GM19351 (cell line): ENCODE data around the gene CLDN6.
A peak's percentile ranks its signal among the peaks of the same experiment; 100 is the strongest.

Source experiments
- ATAC-seq: cut with Tn5 transposase; IDR thresholded peaks from one replicate; pipeline ENCODE4 v1.9.1; 2021; ENCODE audit warnings: mild to moderate bottlenecking, moderate library complexity; ENCODE audit not compliant: unreplicated experiment

CLDN6 gene

DNA sequence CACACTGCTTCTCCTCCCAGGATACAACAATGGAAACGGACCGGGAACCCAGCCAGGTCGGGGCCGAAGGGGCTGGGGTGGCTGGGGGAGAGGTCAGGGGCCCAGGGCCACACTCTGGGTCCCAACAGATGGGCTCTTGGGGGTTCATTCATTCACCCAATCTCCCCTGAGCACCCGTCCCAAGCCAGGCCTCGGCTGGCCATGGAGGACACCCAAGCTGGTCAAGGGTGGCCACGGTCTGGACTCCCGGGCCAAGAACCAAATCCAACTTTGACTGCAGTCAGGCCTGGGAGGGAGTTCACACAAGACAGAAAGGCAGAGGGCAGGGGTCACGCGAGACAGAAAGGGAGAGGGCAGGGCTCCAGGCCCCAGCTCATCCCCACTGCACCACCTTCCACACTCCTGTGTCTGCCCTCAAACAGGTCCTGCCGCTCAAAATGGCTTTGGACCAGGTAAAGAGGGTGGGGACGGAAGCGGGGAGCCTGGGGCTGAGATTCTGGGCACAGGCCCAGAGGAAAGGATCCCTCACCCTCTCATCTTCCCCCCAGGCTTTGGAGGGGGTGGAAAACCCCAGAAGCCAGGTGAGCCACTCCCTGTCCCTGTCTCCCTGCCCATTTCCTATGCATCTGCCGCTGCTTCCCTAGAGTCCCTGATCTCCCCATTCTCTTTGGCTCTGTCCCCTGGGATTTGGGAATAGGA lies 25.5 kb downstream of the CLDN6 start:
- no peak for ATAC-seq

DNA sequence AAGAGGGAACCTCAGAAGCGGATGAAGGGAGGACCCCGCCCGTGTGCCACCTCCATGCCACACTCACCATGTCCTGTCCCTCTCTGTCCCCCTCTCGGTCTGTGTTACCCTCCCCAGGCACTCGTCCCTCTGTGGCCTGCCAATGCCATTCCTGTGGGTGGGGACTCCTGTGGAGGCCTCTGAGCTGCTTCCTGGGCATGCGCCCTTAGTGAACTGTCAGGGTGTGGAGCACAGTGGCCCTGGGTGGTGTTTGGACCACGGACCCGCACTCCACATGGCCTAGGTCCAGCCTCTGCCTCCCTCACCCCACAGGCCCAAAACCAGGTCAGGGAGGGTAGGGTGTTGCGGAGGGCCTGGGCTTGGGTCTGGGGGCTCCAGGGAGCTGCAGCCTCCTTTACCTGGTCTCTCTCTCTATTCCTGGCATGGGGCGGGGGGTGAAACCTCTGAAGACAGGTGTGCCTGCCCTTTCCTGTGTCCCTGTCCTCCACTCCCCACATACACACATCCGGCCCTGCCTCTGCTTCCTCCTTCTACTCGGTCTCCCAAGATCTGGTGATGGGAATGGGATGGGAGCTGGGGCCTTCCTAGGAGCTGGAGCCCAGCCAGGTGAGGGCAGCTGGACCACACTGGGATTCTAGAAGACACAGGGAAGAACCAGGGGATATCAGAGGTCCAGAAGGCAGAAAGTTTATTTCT lies 26.3 kb downstream of the CLDN6 start:
- ATAC-seq: no peak

DNA sequence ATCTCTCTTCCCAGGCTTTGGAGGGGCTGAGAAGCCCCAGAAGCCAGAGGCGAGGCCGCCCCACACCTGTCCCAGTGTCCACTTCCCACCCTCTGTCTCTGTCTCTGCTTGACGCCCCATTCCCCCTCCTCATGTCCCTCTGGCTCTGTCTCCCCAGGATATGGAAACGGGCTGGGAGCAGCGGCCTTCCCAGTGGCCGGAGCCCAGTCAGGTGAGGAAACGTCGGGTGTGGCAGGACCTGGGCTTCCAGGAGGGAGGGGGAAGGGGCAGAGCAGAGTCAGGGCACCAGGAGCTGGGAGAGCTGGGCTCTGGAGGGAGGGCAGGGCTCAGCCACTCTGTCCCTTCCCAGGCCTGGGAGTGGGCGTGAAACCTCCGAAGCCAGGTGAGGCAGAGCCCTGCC lies 27.1 kb downstream of the CLDN6 start:
- ATAC-seq: no peak

DNA sequence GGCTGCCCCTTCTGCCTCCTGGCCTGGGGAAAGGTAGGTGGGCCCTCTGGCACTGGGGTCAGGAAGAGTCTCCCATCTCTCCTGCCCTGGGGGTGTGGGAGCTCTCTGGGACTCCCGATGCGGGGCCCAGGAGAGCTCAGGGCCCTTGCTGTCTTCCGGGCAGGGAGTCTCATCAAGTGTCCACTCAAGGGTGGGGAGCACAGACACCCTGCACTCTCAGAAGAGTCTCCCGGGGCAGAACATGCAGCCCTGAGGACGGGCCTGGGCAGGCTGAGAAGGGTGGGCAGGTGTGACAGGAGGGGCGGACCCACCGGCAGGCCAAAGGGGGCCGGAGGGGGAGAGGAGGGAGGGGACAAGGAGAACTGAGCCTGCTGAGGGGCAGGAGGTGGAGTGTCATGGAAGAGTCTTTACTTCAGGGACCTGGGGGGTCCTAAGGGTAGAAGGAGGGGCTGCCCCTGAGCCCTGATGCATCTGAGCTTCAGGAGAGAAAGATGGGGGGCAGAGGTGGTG lies 29.3 kb downstream of the CLDN6 start:
- no peak for ATAC-seq

DNA sequence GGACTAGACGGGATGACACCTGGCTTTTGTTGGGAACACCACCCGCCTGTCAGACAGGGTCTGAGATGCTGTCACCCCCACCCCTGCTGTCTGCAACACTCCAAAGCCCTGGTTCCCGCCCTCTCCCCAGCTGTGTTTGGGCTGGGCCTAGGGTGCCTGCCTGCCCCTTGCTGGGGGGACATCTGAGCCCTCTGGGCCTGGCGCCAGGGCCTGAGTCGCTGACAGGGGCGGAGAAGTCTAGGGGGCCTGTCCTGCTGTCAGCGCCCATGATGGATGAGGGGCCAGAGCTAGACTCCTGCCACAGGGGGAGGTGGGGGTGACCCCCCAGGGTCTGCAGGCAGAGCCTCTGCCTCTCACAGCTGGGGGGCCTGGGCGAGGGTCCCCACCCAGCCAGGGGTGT lies 30.1 kb downstream of the CLDN6 start:
- no peak for ATAC-seq

DNA sequence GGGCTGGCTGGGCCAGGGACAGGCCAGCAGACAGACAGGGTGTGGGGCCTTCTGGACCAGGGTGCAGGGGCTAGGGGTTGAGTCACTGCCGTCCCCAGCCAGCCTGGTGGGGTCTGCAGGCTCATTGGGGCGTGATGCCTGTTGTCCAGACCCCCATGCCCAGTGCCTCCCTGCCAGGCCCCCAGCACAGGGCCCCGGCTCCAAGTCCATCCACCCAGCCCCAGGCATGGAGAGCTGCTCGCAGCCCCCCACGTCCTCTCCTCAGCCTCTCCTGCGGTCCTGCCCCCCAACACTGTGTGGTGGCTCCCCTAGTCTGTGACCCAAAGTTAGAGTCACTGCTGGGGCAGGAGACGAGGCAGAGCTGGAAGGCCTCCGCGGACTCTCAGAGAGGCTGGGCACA lies 30.7 kb downstream of the CLDN6 start:
- no peak for ATAC-seq

DNA sequence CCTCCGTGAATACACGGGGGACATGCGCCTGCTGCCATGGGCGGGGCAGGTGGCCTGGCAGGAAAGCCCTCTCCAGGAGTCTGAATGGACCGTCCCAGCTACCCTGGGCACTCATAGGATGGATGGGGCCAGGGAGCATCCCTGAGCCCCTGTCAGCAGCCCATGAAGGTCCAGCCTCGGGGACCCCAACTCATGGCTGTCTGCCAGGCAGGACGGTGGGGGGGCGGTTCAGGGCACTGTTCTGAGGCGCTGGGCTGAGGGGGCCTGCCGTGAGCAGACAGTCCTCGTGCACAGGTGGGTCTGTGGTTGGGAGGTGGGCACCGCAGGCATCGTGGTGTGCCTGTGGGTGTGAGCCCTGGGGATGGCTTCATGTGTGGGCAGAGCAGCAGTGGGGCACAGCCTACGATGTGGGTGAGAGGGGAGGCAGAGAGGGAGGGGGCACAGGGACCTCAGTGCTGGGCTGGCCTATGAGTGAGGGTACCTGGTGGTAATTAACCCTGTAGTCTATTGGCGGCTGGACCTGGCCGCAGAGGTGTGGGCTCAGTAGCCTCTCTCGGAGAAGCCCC lies 31.3 kb downstream of the CLDN6 start:
- no peak for ATAC-seq

DNA sequence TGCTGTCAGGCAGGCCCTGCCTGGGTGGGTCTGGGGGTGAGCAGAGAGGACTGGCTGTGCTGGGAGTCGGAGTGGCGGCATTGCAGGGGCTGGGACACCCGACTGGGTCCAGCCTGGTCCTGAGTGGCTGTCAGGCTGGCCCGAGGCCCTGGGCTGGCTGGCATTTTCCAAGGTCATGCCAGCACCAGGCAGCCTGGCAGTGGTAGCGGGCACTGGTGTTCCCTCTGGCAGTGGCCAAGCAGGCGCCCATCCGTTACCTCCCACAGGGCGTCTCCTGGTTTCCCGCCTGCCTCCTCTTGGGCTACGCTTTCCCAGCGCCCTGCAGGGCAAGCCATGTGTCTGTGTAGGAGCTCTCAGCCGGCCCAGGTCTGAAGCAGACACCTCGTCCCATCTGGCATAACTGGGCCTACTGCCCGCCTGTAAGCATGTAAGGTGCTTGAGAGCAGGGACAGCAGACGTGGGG lies 32.1 kb downstream of the CLDN6 start:
- no peak for ATAC-seq

DNA sequence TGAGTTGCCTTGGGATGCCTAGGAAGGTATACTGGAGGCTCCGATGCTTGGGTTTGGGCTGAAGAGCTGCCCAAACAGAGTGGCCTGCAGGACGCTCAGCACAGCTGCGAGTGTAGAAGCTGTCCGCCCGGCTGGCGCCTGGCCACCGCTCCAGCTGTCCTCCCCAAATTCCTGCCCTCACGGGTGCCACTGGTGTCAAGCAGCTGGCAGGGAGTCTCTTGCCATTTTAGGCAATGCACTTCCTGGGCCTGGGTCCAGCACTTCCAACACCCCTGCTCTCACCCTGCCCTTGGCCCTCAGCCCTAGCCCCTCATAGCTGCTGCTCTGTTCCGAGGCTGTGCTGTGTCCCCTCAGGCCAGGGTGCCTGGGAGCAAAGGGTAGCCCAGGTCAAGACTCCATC lies 32.5 kb downstream of the CLDN6 start:
- ATAC-seq: no peak

DNA sequence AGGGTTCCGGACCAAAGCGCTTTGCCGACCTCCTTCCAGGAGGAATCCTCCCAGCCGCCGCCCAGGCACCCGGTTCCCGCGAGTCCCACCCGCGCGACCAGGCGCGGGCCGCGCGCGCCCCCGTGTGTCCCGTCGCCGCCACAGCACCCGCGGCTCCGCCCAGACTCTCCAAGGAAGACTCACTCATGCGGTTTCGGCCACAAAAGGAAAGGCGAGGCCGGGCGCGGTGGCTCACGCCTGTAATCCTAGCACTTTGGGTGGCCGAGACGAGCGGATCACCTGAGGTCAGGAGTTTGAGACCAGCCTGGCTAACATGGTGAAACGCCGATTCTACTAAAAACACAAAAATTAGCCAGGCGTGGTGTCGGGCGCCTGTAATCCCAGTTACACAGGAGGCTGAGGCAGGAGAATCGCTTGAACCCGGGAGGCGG lies 34.3 kb downstream of the CLDN6 start:
- no peak for ATAC-seq

DNA sequence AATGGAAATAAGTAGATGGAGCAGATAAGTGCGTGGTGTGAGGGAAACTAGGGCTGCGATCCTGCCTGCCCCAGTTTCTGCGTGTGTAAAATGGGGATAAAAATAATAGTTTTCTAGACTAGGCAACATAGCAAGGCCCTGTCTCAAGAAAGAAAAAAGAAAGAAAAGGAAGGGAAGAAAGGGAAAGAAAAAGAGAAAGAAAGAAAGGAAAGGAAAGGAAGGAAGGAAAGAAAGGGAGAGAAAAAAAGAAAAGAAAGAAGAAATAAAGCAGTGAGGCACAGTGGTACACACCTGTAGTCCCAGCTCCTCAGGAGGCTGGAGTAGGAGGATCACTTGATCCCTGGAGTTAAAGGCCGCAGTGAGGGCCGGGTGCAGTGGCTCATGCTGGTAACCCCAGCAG lies 35.6 kb downstream of the CLDN6 start:
- ATAC-seq: no peak

DNA sequence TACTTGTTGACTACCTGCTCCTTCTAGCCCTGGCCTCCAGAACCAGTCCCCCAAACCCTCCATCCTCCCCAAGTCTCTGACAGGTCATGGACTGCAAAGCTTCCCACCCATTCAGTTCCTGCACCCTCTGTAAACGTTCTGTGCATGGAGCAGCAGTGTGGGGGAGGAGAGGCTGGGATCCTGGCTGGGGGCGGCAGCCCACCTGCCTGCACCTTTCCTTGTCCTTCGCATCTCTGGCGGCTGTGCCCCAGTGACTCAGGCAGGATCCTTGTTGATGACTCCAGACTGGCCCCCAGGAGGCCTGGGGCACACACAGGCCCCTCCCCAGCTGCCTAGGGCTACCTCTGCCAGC lies 36.1 kb downstream of the CLDN6 start:
- ATAC-seq: no peak

DNA sequence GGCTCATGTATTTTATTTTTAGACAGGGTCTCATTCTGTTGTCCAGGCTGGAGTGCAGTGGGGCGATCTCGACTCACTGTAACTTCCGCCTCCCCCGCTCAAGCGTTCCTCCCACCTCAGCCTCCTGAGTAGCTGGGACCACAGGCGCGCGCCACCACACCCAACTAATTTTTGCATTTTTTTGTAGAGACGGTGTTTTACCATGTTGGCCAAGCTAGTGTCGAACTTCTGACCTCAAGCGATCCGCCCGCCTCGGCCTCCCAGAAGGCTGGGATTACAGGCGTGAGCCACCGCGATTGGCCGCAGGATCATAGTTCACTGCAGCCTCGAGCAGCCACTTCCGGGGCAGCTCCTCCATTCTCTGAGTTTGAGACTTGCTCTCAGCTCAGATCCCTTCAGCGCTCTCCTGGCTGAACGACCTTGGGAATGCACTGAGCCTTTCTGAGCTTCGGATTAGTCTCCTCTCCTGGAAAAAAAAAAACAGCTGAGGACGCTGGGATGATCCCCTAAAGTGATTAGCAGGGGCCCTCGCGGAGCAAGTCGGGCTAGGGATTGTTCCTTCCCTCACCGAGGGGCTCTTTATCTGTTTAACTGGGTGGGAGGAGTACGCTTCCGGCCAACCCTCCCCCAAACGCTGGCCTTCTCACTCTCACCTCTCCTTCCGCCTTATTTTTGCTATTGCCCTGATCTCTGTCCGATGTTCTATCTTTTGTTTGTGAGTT lies 36.6 kb downstream of the CLDN6 start:
- no peak for ATAC-seq

DNA sequence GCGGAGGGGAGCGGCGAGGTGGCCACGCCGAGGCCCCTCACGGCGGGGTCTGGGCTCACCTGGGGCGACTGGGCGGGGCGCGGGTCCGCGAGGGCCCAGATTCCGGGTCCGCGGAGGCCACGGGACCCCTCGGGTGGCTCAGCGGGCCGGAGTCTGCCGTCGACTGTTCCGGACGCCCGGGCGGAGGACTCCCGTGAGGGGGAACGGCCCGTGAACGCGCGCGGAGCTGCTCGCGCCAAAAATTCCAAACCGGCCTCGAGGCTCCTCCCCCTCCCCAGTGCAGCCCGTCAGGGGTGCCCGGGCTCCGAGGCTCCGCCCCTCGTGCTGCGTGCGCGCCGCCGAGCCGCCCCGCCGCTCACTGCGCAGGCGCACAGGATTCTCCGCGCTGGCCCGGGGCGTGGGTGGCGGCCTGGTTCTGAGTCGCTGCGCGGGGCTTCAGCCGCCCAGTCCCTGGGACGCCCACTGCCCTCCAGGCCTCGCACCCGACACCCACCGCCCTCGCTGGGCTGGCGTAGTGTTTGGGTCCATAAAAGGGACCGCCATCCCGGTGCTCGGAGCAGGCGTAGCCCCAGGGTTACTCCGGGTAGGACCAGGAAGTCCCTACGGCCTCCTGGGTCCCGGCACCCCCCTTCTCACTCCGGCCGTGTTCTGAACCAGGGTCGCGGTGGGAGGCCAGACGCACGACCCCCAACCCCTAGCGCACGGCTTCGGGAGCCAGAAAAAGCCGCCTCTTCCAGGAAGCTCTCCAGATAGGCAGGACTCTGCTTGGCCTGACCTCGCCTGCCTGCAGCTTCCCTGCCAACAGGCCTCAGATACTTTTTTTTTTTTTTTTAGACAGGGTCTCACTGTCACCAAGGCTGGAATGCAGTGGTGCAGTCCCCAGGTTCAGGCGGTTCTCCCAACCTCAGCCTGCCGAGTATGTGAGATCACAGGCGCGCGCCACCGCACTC lies 37.5 kb downstream of the CLDN6 start, which contains the start of gene PKMYT1:
Gene PKMYT1 (minus strand): TSS at position 220 of the 950 bp plus-strand sequence. CDS start 789 bp downstream, outside the sequence.
- peak; percentile 75 for ATAC-seq

DNA sequence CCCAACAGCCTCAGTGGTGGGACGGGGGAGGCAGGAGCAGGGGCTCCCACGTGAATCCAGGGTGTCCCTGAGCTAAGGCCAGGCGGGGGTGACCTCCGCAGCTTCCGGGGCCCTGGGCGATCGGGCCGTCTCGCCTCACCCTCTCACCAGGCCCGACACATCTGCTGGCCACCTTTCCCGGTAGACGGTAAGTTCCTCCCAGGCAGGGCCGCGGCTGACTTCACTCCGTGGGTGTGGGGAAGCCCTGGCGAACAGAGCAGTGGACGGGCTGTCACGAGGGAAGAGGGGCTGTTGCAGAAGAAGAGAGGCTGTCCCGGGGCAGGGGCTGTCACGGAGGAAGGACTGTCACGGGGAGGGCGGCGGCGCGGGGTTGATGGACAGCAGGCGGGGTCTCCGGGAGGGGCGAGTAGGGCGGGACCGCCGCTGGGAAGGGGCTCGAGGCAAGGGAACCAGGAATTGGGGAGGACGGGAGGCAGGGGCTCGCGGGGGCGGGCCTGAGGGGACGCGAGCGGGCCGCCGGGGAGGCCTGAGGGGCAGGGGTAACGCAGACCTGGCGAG lies 38.2 kb downstream of the CLDN6 start:
- ATAC-seq: peak; percentile 5

DNA sequence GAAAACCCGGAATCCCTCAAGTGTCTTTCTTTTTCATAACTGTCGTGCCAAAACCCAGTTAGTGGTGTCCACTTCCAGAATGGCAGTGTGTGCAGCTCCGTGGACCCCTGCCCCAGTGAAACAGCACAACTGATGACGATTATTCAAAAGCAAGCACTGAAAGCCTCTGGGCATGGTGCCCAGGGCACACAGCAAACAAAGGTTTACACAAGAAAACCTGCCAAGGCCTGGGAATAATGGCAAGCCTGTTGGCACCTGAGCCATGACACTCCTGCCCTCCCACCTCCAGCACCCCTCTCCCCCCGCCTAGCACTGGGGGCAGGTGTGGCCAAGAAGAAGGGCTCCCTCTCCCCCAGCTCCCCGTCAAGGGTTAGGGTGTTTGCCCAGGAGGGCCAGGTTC lies 40.5 kb downstream of the CLDN6 start:
- ATAC-seq: no peak

DNA sequence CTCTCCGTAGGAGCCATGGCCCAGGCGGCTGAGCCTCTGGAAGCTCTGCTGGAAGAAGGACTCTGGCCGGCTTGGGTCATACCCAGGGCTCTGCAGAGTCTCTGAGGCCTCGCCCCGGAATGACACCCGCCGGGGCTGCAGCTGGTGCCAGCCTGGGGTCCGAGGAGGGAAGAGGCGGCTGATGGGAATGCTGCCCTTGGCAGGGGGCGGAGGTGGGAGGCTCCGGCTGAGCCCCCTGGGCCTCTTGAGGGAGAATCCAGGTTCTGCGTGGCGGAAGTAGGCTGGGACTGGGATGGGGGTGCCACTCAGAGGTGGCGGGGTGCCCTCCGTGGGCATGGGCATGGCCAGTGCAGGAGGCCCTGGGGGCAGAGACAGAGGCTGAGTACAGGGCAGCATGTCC lies 41.3 kb downstream of the CLDN6 start:
- no peak for ATAC-seq

DNA sequence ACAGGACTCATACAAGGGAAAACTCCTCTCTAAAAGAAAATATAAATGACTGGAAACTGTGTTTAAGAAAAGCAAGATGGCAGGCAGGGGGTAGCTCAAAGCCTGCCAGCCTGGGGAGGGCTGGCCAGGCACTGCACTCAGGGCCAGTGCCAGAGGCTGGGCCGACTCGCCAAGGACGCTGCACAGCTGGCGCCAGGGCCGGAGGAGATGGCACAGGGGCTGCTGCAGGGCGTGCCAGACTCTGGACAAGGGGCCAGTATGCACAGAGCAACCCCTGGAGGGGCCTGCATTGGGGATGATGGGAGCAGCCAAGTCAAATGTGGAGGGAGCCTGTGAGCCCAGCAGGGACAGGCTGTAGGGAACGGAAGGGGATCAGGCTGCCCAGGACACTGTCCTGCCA lies 41.8 kb downstream of the CLDN6 start:
- no peak for ATAC-seq

DNA sequence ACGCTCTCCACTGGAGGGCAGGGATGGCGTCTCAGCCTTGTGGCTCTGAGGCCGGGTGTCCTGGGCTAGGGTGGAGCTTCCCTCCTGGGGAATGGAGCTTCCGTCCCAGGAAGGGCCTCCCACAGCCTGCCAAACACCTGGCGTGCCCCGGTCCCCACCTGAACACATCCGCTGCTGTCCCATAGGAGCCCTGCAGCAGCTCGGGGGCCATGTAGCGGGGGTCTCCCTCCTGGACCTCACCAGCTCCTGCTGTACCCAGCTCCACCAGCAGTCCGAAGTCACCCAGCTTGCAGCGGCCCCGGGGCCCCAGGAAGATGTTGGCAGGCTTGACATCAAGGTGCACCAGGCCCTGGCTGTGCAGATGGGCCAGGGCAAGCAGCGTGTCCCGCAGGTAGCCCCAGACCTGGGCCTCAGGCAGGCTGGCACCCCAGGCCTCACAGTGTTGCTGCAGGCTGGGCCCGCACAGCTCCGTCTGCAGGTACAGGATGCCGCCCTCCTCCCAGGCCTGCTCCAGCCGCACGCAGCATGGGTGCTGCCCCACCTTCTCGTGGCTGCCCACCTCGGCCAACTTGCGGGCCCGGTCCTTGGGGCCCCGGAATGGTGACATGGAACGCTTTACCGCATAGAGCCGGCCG lies 42.7 kb downstream of the CLDN6 start:
- no peak for ATAC-seq
